ENCODE measurements around the gene N4BP2.
"Not testable (repeated sequence)": the region's sequence is repeated elsewhere in the genome, so short reads cannot be mapped to it uniquely, and the experiment has no call there.

The N4BP2 gene

GRCh38 chr4:40144716-40145115 is 88.1 kb downstream of the N4BP2 start:
- Histone ChIP-seq H3K4me3 (no peak overlapping the region), H3K27ac (no peak overlapping the region)

GRCh38 chr4:40147490-40147889 is 90.8 kb downstream of the N4BP2 start:
- H3K4me3 ChIP-seq, result not testable (repeated sequence)

GRCh38 chr4:40149960-40150385 is 93.3 kb downstream of the N4BP2 start:
- Histone ChIP-seq H3K4me3 (no peak overlapping the region), H3K27ac (no peak overlapping the region)

More at GRCh38 chr4:40147490-40147889, 90.8 kb downstream of the N4BP2 start:
- H3K27ac ChIP-seq, result not testable (repeated sequence)

GRCh38 chr4:40150932-40151331 is 94.3 kb downstream of the N4BP2 start:
- no peak overlapping the region for H3K4me3 ChIP-seq
- no peak overlapping the region for H3K27ac ChIP-seq

- Histone ChIP-seq H3K27ac (no peak overlapping the region), H3K4me3 (no peak overlapping the region)
Observed at GRCh38 chr4:40152637-40153036, 96.0 kb downstream of the N4BP2 start.

GRCh38 chr4:40157436-40157835 is 100.8 kb downstream of the N4BP2 start:
- Histone ChIP-seq H3K4me3 (no peak overlapping the region), H3K27ac (no peak overlapping the region)

- Histone ChIP-seq H3K27ac (no peak overlapping the region), H3K4me3 (no peak overlapping the region)
Observed at GRCh38 chr4:40160258-40160657, 103.6 kb downstream of the N4BP2 start.

- Histone ChIP-seq H3K27ac (no peak overlapping the region), H3K4me3 (no peak overlapping the region)
Observed at GRCh38 chr4:40164459-40164858, 107.8 kb downstream of the N4BP2 start.

GRCh38 chr4:40165916-40166315 is 109.3 kb downstream of the N4BP2 start:
- Histone ChIP-seq H3K27ac (no peak overlapping the region), H3K4me3 (no peak overlapping the region)

- Histone ChIP-seq H3K4me3 (no peak overlapping the region), H3K27ac (no peak overlapping the region)
Observed at GRCh38 chr4:40168070-40168469, 111.4 kb downstream of the N4BP2 start.

GRCh38 chr4:40170588-40170987 is 113.9 kb downstream of the N4BP2 start:
- Histone ChIP-seq H3K27ac (no peak overlapping the region), H3K4me3 (no peak overlapping the region)

- H3K27ac ChIP-seq, result peak overlapping the region in 1 of 21 experiments; percentile 39
Observed at GRCh38 chr4:40173470-40173875, 116.8 kb downstream of the N4BP2 start.

GRCh38 chr4:40176602-40177001 is 120.0 kb downstream of the N4BP2 start:
- no peak overlapping the region for H3K27ac ChIP-seq
- H3K4me3 ChIP-seq, result no peak overlapping the region

More at GRCh38 chr4:40173470-40173875, 116.8 kb downstream of the N4BP2 start:
- H3K4me3 ChIP-seq, result no peak overlapping the region

- Histone ChIP-seq H3K27ac (no peak overlapping the region), H3K4me3 (no peak overlapping the region)
Observed at GRCh38 chr4:40177591-40177990, 120.9 kb downstream of the N4BP2 start.

- H3K27ac ChIP-seq, result no peak overlapping the region
- H3K4me3 ChIP-seq, result no peak overlapping the region
Observed at GRCh38 chr4:40178672-40179071, 122.0 kb downstream of the N4BP2 start.

- Histone ChIP-seq H3K27ac (no peak overlapping the region), H3K4me3 (no peak overlapping the region)
Observed at GRCh38 chr4:40179360-40179759, 122.7 kb downstream of the N4BP2 start.

- Histone ChIP-seq H3K4me3 (no peak overlapping the region), H3K27ac (no peak overlapping the region)
Observed at GRCh38 chr4:40180356-40180755, 123.7 kb downstream of the N4BP2 start.

- Histone ChIP-seq H3K27ac (no peak overlapping the region), H3K4me3 (no peak overlapping the region)
Observed at GRCh38 chr4:40182001-40182400, 125.4 kb downstream of the N4BP2 start.

GRCh38 chr4:40182954-40183353 is 126.3 kb downstream of the N4BP2 start:
- Histone ChIP-seq H3K27ac (no peak overlapping the region), H3K4me3 (no peak overlapping the region)

GRCh38 chr4:40183615-40184411 is 127.2 kb downstream of the N4BP2 start:
- peak overlapping the region in 2 of 21 experiments; percentile 10 to 54 for H3K27ac ChIP-seq
- H3K4me3 ChIP-seq, result no peak overlapping the region

GRCh38 chr4:40185830-40186664 is 129.4 kb downstream of the N4BP2 start:
- Histone ChIP-seq H3K4me3 (no peak overlapping the region), H3K27ac (peak overlapping the region in 2 of 21 experiments; percentile 29 to 41)
